Heart left ventricle (tissue), 16 donors: Measurements from ENCODE around the gene GPHB5. TPM values are rescaled to one million over a fixed set of nuclear protein-coding genes. Genes with fewer than 3 reads are reported as not detected.

Experiments
- ATAC-seq, 4 donors: fragments of 200-7000 bp; cut with Tn5 transposase; one replicate each; pipeline ENCODE4 v1.9.1; 2020 to 2022; ENCODE audit warnings: moderate library complexity in 4 of 4, mild to moderate bottlenecking in 3 of 4, moderate number of reproducible peaks in 1 of 4
- DNase-seq, 5 donors: peaks; one replicate each; pipeline ENCODE4 v3.0.0-alpha.2; 2020
- H3K27ac ChIP-seq, 12 donors: fragments of 200-600 bp; sonication (generic) in 4 of 12; one replicate each; pipeline versions ENCODE4 v1.5.0 to v1.8.0; 2016 to 2022; ENCODE audit warnings: mild to moderate bottlenecking in 2 of 12
- H3K27me3 ChIP-seq, 9 donors: fragments of 200-600 bp; sonication (generic) in 2 of 9; one replicate each; pipeline versions ENCODE4 v1.5.1 to v1.8.0; 2016 to 2022; ENCODE audit warnings: mild to moderate bottlenecking in 3 of 9
- H3K36me3 ChIP-seq, 9 donors: fragments of 200-600 bp; sonication (generic) in 2 of 9; one replicate each; pipeline versions ENCODE4 v1.5.0 to v1.8.0; 2018 to 2022; ENCODE audit warnings: mild to moderate bottlenecking in 2 of 9
- H3K4me1 ChIP-seq, 12 donors: fragments of 200-600 bp; sonication (generic) in 4 of 12; one replicate each; pipeline versions ENCODE4 v1.5.0 to v1.8.0; 2016 to 2022; ENCODE audit warnings: mild to moderate bottlenecking in 3 of 12
- H3K4me3 ChIP-seq, 12 donors: fragments of 200-600 bp; sonication (generic) in 4 of 12; one replicate each; pipeline versions ENCODE4 v1.5.0 to v1.8.0; 2017 to 2022; ENCODE audit warnings: mild to moderate bottlenecking in 9 of 12, moderate library complexity in 4 of 12
- H3K9me3 ChIP-seq, 12 donors: fragments of 200-600 bp; sonication (generic) in 4 of 12; one replicate each; pipeline versions ENCODE4 v1.5.0 to v1.8.0; 2016 to 2022; ENCODE audit warnings: mild to moderate bottlenecking in 1 of 12
- CTCF ChIP-seq, 12 donors: fragments of 200-600 bp; sonication (generic) in 4 of 12; IDR thresholded peaks; one replicate each; pipeline versions ENCODE4 v1.5.0 to v1.8.0; 2018 to 2022; ENCODE audit warnings: antibody characterized with exemption in 12 of 12, mild to moderate bottlenecking in 5 of 12
- POLR2A ChIP-seq, 2 donors: fragments of 450-650 bp; IDR thresholded peaks; one replicate each; pipeline ENCODE4 v1.6.1; 2017; ENCODE audit warnings: antibody characterized with exemption in 2 of 2, mild to moderate bottlenecking in 2 of 2, moderate library complexity in 2 of 2
- WGBS, 4 donors: extraction: QIAGEN DNeasy Blood & Tissue Kit in 2 of 4; methylation state at CpG; one replicate each; pipeline versions ENCODE4 v1.1.5 to v1.1.7; 2013 to 2018; 5-methylcytosine and 5-hydroxymethylcytosine counted together
- intact Hi-C, 10 donors: fragments of 100-400 bp; cut with DNase I; formaldehyde crosslinking; loops; one replicate each; pipeline versions ENCODE4 v1.11.1 to v1.14.2; 2022
- long read RNA-seq, 3 donors: library from polyadenylated mRNA; unstranded; transcript quantifications; one replicate each; pipeline ENCODE4 v2.0.0, GENCODE V29; 2020 to 2021
- polyA plus RNA-seq, 2 donors: library from polyadenylated mRNA; stranded (reverse); fragments of 200-250 nt; gene quantifications; one replicate each; pipeline ENCODE4 v1.2.3, GENCODE V29; 2013
- total RNA-seq, 9 donors: library from RNA; depleted of rRNA in 2 of 9; stranded (reverse); fragments of >200 nt in 2 of 9; fragmentation: NEBNext Ultra II Directional in 3 of 9; extraction: Animal tissue kit (Norgen Biotek cat#: 25700) in 3 of 9; gene quantifications; one replicate each; pipeline versions ENCODE4 v1.1.0 to v1.2.4, GENCODE V29; 2016 to 2023
- donor health status: ischemic (EF 13 %, LVEDD 7.1; RV severe dilation, severe dysfunction).
- donor health status: healthy with polysubstance abuse.
- donor health status: DM: no; HTN: yes; CAD: no.
- donor health status: DM: no; HTN: no; CAD: no.
- donor health status: ischemic (EF 25% LVEDD 6.9; RV normal size, moderate dysfunction).
- donor health status: ischemic (EF 25% LVEDD 5.7; RV mildly dilated, moderate dysfunction).
- donor health status: healthy.
- donor health status: DM: yes; HTN: yes; CAD: no.
- donor health status: ischemic (EF 35%, LVEDD 5.7; RV mildly dilated, moderate dysfunction).
- donor health status: nonischemic (EF 11% LVEDD 7.7; RV severe dilation, severe dysfunction).
- donor health status: DM: yes; HTN: yes; CAD: no.
- donor health status: PGD.
- donor health status: ischemic (EF 29% LVEDD 5.4; RV normal size, mild dysfunction).
- donor health status: nonischemic (EF 23%, LVEDD 6.1; RV moderate dilation, normal function).

Gene GPHB5
- total RNA-seq (not detected), polyA plus RNA-seq (not detected)
- long read RNA-seq, donor 1: 0 reads
- long read RNA-seq, donor 2: 0 reads
- long read RNA-seq, donor 3: 0 reads

GRCh38 chr14:63318835-63319234 lies at the start of gene GPHB5:
GPHB5 (minus strand) TSS chr14:63318935; CDS start chr14:63317849, 1,086 bp downstream.
- Histone ChIP-seq H3K36me3 (no peaks in the 10 kb centered on the region), H3K4me3 (no peak within 1 kb of the TSS), H3K9me3 (no peaks in the 10 kb centered on the region), H3K4me1 (no peaks in the 10 kb centered on the region), H3K27me3 (no peaks in the 10 kb centered on the region), H3K27ac (no peak within 1 kb of the TSS)
- intact Hi-C loops: no loop called here
- no peak for DNase-seq
- TF ChIP-seq POLR2A (IDR thresholded peaks at IDR 0.05) (no peak), CTCF (IDR thresholded peaks at IDR 0.05) (no peak)
- no peak for ATAC-seq

DNA sequence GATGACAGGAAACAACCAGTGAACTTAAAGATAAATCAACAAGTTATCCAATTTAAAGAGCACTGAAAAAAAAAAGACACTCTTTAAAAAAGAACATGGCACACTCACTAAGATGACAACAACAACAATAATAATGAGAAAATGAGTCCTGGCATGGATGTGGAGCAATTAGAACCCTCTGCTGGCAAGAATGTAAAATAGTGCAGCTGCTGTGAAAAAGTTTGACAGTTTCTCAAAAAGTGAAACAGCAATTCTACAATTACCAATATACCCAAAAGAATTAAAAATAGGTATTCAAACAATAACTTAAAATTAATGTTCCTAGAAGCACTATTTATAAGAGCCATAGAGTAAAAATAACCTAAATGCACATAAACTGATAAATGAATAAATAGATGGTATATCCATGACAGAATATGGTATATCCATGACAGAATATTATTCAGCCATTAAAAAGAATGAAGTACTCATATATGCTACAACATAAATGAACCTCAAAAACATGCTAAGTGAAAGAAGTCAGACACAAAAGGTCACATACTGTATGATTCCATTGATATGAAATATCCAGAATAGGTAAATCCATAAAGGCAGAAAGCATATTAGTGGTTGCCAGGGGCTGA lies 49.1 kb upstream of the GPHB5 start:
- ATAC-seq: no peak
- no peak overlapping the region for H3K4me3 ChIP-seq
- no peak for TF ChIP-seq CTCF (IDR thresholded peaks at IDR 0.05)
- TF ChIP-seq POLR2A (IDR thresholded peaks at IDR 0.05): no peak
- peaks cover 0 to 33% (median 2%) of the 10 kb centered on the region in 12 donors for H3K9me3 ChIP-seq
- H3K4me1 ChIP-seq: no peaks in the 10 kb centered on the region
- intact Hi-C loops: no loop called here
- no peak overlapping the region for H3K27ac ChIP-seq
- H3K36me3 ChIP-seq: peaks cover 0 to 10% (median 2%) of the 10 kb centered on the region in 9 donors
- H3K27me3 ChIP-seq: no peaks in the 10 kb centered on the region
- DNase-seq: no peak

DNA sequence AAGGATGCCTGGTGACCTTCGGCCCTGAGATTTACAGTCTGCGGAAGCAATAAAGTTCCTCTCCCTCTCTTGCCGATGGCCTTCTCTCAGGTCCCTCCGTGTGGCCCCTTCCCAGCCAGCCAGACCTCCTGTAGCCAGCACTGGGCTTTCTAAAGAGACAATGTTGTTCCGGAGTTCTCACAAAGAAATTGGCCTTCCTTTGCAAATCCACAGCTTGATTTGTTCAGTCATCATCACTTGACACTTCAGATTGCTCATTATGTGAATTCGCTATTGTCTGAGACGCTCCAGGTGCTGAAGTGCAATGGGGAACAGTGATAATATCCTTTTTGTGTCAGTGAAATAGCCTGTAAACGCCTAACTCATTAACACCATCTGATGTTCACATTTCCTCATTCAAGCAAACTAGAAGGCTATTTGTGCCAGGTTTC lies 43.7 kb upstream of the GPHB5 start:
- ATAC-seq: no peak
- H3K4me1 ChIP-seq: no peaks in the 10 kb centered on the region
- WGBS, 4 donors: 50 to 68% (median 62%) methylated on average over 8 of the region's 8 CpGs

GRCh38 chr14:63361790-63362189 lies 43.1 kb upstream of the GPHB5 start:
- Histone ChIP-seq H3K9me3 (peaks cover 0 to 15% (median 0%) of the 10 kb centered on the region in 12 donors), H3K36me3 (no peaks in the 10 kb centered on the region), H3K27me3 (no peaks in the 10 kb centered on the region), H3K4me1 (no peaks in the 10 kb centered on the region), H3K27ac (no peak overlapping the region), H3K4me3 (no peak overlapping the region)
- TF ChIP-seq CTCF (IDR thresholded peaks at IDR 0.05) (no peak), POLR2A (IDR thresholded peaks at IDR 0.05) (no peak)
- DNase-seq: no peak
- WGBS, 4 donors: 79 to 85% (median 79%) methylated on average over 4 of the region's 4 CpGs
- intact Hi-C loops: no loop called here
- ATAC-seq: no peak

More for the DNA sequence above, 43.7 kb upstream of the GPHB5 start:
- Histone ChIP-seq H3K9me3 (peaks cover 0 to 15% (median 0%) of the 10 kb centered on the region in 12 donors), H3K27me3 (no peaks in the 10 kb centered on the region), H3K27ac (no peak overlapping the region), H3K36me3 (no peaks in the 10 kb centered on the region), H3K4me3 (no peak overlapping the region)
- TF ChIP-seq POLR2A (IDR thresholded peaks at IDR 0.05): no peak
- no peak for TF ChIP-seq CTCF (IDR thresholded peaks at IDR 0.05)
- intact Hi-C loops: no loop called here
- DNase-seq: no peak
